Stimulated activated naive CD4-positive, alpha-beta T cell treated with Interleukin-2 at 50 U/mL for 16 hours (primary cell): Measurements from ENCODE around the gene SCRG1.

ENCODE experiments used
- DNase-seq: peaks from one replicate; lab custom pipeline; 2025; lab: John Stamatoyannopoulos, UW

Gene SCRG1

DNA sequence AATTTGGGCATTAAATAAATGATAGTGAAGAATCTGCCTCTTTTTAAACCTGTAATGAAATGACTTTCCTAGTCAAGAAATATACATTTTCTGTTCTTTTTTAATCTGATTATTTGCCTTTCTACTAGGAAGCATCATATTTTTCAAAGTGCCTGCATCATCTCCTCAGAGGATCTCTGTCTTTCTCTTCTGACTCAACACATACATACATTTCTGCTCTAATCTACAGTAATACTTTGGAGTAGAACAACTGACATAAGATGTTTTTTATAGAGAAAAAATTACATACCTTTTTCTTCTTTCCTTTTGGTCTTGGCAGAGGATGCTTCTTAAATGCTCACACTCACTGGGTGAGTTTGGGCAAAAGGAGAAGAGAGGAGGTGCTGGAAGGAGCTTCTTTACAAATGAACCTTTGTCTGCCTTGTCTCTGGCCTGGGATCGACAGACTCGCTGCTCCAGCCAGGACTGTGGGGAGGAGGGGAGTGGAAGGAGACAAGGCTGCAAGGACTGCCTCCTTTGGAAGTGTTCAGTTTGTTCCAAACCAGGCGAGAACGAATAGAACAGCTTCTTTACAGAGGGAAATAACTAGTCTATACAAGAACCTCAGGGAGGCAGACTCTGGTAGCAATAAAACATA, at the start of gene SCRG1:
Gene SCRG1, minus strand, starts transcription at position 338 of the 637 bp plus-strand sequence. CDS start 7,702 bp downstream, outside the sequence.
- no peak for DNase-seq

DNA sequence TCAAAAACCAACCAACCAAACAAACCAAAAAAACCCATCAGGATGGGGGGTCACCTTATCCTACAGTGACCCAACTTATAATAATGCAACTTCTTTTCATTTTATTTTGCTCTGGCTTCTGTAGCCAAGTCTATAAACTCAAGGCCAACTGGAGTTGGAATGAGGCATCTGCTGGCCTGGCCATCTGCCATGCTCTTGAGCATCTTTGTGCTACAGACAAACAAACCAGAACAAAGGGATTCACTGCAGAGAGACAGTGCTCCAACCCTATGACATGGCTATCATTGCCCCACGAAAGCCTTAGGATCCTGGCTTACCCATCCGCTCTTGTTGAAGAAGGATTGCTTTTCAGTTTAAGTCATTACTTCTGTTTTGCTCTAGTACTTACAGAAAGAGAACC, 49.2 kb upstream of the SCRG1 start:
- DNase-seq: no peak

DNA sequence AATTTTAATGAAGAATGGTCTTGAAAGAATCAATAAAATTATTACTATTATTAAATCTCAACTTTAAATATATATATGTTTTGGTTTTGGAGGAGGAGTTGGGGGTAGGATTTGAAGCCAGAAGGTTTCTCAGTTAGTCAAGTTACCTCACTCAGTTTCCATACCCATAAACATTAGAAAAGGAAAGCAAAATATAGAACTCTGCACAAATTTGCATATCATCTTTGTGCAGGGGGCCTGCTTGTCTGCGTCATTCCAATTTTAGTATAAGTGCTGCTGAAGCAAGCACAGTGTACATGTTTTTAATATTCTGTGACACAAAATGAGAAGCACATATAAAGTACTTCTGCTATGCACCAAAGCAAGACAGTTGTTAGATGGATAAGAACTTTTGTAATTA, 47.5 kb upstream of the SCRG1 start:
- no peak for DNase-seq

DNA sequence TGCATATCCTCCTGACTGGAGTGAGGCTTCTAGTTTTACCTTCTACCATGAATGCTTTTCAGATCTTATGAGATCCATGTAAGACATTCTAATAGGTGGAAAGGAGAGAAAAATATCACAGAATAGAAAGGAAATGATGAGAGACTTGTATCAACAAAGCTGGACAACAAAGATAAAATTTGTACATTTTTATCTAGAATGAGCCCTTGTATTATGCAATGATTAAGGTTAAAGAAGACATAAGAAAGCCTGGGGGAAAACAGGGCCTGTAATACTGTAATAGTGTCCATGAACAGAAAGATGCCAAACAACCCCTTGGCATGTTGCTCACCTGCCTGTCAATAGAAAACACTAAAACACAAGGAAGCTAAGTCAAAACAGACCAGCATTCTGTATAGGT, 44.2 kb upstream of the SCRG1 start:
- DNase-seq: no peak

DNA sequence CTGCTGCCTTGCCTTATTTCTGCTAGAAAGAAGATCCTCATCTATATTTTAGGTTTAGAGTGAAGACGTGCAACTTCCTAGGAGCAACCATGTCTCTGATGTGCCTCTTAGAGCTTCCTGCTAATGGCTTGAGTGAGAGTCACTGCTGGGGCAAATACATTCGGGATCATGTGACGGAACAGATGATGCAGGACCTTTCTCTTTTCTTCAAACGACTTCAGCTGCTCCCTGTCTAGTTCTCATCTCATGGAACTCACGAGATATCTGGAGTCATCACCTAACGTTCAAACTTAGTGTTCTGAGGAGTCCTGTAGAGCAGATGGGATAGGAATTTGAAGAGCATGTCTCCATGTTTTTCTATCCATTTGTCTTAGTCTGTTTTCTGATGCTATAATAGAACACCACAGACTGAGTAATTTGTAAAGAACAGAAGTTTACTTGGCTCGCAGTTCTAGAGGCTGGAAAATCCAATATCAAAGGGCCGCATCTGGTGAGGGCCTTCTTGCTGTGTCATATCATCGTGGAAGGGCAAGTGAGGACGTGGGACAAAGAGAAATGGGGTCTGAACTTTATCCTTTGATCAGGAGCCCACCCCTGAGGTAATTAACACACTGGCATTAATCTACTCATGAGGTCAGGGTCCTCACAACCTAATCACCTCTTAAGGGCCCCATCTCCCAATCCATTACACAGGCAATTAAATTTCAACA, 43.5 kb upstream of the SCRG1 start:
- DNase-seq: no peak

DNA sequence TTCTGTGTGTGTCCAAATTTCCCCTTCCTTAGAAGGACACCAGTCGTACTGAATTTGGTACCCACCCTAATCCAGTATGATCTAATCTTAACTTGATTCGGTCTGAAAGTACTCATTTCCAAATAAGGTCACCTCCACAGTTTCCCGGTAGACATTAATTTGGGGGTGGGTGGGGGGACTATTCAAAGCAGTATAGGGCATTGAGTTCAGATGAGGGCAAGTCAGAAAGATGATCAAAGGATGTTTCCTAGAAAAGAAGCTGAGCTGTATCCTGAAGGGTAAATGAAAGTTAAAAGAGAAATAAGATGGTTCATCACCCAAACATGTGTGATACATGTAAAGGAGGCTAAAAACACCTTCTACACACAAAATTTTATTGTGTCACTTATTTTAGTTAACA, 42.0 kb upstream of the SCRG1 start:
- no peak for DNase-seq

DNA sequence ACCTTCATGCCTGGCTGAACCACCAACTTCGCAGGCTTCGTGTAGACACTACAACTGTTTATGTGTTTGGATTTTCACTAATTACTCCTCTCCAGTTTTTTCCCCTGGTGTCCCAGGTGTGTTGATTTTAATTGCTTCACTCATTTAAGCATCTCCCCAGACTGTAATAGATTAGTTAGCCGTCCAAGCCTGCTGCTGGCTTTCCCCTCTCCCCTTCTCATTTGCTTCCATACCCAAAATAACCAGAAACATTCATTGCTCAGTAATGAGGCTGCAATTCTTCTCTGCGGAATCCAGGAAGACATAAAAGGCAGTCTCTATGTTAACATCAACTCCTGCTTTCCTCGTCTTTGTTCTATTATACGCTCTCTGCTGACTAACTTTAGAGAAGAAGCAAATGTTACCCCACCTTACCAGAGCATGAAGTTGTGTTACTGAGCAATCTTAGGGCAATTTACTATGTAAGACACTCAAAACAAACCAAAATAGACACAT, 37.9 kb upstream of the SCRG1 start:
- DNase-seq: no peak

DNA sequence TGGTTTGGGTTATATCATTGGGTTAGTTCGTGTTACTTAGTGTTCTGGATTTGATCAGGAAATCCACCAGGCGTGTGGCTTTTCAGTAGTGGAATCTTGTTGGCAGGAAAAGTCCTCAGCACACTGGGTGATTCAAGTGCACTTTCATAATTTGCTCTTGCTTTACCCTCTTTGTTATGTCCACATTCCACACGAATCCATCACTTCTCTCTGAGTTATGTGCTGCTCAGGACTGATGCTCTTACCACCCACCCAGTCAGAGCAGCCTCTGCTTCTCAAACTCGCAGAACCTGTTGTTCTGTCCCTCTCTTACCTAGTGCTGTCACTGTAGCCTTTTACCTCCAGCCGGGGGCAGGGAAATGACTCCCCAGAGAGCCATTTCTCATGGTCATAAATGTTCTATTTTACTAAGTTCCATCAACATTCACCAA, 37.2 kb upstream of the SCRG1 start:
- no peak for DNase-seq

DNA sequence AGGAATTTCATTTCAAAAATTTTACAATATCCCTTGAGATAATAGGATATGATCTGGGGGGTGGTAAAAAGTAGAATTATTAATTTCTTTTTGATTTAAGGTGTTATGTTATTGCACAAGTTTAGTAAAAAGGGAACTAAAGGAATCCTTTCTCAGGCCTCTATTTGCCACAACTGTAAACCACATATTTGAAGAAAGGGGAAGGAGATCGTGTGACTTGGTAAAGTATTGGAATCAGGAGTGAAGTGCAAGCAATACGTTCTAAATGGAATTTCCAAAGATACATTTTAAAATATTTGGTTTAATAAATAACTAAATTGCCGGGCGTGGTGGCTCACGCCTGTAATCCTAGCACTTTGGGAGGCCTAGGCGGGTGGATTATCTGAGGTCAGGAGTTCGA, 35.3 kb upstream of the SCRG1 start:
- no peak for DNase-seq

DNA sequence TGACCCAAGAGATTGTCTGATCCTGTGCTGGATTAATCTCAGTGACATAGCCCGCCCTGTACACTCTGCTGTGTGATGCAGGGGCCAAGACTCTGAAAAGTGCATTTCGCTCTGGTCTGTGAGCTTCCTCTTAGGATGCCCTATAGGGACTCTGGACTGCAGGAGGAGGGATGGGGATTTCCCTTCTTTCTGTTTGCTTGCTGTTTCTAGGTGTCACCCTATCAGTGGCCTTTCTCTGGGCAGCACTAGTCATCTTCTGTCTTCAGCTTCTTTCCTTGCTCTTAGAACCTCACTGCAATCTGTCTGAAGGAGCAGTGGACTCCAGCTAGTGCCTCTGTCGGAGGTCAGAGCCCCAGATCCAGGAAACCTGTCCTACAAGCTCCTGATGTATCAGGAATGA, 34.5 kb upstream of the SCRG1 start:
- DNase-seq: no peak

DNA sequence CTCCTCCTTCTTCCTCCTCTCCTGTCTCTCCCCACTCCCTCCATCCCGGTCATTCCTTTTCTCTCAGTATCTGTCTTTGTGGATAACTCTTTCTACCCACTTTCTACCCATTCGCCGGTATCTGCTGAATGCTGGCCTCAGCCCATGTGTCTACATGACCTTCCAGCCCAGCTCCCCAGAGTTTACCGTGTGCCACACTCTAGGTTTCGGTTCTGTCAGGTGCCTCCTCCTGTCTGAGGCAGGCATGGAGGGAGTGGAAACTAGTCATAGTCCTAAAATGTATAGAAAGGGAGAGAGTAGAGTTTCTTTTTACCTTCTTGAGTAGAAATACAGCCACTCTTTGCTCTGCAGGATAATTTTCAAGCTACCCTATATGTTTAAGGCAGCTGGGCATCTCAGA, 33.5 kb upstream of the SCRG1 start:
- no peak for DNase-seq

DNA sequence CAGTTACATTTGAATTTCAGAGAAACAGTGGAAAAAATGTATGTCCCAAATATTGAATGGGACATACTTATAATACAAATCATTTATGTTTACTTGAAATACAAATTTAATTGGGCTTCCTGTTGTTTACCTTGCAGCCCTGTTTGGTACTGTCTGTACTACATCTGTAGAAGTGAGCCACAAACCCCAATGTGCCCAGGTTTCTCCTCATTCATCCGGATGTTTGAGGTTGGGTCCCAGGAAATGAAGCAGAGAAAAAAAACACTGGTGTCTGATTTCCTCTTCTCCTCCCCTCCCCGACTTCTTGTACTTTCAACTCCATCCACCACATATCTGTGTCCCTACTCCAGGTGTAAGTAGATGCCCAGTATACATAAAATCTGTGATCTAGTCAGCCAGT, 27.1 kb upstream of the SCRG1 start:
- no peak for DNase-seq

DNA sequence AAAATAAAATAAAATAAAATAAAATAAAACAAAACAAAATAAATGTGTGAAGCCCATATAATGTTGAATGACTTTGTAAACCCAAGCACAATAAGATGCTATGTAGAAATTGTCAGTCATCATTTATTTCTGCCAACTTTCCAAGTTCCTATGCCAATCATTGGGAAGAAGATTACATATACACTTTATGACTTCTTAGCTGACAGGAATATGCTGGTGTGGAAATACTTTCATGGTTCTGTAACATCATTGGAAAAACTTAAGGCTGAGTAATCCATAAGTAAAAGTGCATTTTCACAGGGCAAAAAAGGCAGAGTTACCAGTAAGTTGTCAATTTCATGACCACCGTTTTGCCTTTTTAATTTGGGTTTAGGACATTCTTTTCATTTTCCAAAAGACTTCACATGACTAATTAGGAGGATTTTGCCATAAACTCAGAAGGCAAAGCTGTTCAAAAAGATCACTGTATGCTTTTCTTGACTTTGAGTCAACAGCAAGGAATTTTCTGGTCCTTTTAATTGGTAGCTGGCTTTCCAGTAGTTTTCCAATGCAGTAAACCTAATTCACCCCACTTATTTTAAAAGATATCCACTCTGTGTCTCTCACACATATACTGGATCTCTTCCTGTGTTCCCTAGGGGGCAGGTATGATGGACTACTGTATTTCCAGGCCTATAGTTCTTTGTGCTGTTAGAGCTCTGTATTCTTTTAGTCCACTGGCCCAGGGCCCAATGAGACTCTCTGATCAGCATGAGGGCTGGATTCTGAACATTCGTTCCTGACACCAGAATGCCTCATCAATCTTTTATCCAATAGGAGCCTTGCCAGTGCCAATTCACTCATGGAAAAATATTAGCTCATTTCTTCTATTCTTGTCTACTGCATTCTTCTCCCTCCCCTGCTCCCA, 26.2 kb upstream of the SCRG1 start:
- no peak for DNase-seq

DNA sequence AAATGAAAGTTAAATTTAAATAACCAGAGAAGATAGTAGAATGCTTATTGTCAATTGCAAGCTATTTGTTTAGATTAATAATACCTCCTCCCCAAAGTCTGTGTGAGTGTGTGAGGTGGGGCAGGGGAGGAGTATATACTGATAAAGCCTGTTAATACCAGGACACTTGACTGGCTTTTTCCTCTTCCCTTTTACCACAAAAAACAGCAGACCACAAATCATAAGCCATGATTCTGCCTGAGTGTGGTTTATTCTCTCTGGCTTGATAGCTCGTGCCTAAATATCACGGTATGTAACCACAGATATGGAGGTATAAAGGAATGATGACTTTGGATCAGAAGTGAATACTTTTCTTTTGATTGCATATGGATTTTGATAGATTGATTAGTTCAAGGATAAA, 21.9 kb upstream of the SCRG1 start:
- DNase-seq: no peak

DNA sequence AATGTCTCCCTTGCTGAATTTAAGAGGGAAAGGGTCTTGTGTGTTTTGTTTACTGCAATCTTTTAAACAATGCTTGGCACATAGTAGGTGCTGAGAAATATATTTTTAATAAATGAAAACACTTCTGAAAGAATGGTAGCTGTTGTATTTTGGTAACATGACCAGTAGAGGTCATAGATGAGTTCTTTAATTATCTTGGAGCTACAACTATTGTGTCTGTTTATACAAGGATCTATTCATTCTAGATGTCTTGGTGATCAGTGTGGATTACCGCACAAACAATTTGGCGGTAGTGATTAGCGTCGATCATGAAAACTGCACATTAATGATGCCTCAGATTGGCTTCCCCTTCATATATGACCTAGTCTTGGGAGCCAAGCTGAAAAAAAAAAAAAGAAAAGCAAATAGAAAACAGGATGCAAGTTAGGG, 21.4 kb upstream of the SCRG1 start:
- DNase-seq: no peak

DNA sequence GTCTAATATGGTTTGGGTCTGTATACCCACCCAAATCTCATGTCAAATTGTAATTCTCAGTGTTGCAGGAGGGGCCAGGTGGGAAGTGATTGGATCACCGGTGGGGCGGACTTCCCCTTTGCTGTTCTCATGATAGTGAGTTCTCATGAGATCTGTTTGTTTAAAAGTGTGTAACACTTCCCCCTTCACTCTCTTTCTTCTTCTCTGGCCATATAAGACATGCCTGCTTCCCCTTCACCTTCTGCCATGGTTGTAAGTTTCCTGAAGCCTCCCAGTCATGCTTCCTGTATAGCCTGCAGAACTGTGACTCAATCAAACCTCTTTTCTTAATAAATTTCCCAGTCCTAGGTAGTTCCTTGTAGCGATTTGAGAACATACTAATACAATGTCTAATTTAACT, 19.7 kb upstream of the SCRG1 start:
- no peak for DNase-seq

DNA sequence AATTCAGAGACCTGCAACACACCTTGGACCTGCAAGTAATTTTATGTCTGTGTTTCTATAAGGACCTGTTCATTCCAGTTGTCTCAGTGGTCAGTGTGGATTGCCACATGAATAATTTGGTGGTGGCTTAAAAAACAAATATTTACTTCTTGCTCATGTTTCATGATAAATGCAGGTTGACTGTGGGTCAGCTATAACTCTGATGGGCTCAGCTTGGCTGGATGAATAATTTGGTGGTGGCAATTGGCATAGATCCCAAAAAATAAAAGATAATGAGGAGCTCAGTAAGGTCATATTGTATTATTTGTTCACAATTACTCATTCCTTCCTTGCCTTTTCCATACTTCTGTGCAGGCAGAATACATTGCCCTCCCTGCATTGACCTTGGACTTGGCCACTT, 18.9 kb upstream of the SCRG1 start:
- no peak for DNase-seq

DNA sequence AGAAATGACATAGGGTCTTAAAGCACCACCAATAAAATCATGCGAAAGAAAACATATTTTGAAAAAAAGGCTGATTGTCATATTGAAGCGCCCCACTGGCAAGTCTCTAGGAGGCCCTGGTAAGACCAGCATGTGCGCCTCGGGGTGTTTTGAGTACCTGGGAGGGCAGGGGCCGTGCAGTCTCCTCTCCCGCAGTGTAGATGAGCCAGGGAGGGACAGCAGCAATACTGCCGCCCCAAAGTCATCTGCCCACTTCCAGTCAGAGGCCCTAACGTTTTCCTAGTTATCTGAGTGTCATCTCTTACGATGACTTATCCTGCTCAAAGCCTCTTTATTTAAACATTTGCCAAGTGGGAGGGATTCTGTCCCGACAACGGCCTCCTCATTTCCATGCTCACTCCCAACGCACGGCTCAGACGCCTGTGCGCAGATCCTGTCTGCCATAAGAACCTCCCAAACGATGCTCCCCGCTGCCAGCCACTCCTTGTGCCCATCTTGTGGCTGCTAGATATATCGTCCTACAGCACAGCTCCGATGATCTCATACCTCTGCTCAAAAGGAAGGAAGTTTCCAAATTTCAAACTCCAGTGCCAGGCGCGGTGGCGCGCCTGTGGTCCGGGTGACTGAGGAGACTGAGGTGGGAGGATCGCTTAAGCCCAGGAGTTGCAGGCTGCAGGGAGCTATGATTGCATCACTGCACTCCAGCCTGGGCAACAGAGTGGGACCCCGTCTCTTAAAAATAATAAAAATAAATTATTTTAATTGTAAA, 17.2 kb upstream of the SCRG1 start:
- no peak for DNase-seq

DNA sequence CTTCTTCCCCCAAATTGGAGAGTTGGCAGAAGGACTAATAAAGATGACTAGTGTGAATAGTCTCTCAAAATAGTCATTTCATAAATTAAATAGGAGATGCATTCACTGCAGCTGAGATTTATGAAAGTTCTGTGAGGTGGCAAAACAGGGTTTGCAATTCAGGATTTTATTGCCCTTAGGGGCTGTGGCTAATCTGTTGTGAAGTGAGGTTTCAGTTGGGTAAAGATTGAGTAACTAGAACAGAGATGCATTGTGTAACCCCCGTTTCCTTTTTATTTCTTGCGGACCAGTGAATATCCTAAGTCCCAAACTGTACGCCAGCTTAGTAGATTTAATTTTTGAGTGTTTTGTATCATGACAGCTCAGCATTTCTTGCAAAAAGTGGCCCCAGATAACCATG, 16.2 kb upstream of the SCRG1 start:
- no peak for DNase-seq

DNA sequence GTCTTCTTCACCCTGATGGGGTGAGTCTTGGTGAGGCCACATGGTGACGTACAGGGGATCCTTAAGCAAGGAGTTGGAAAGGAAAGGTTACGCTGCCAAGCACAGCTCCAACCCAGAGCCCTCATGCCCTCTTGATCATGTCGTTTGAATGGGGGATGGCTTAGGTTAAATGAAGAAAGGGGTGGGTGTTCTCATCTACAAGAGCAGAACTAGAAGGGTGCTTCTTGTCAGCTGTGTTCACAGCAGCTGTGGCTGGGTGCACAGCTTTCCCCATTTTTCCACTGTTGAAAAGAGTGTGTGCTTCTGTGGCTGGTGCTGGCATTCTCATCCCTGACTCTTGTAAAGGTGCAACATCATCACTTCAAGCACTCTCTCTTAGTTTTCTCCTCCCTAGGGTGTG, 15.5 kb upstream of the SCRG1 start:
- no peak for DNase-seq

DNA sequence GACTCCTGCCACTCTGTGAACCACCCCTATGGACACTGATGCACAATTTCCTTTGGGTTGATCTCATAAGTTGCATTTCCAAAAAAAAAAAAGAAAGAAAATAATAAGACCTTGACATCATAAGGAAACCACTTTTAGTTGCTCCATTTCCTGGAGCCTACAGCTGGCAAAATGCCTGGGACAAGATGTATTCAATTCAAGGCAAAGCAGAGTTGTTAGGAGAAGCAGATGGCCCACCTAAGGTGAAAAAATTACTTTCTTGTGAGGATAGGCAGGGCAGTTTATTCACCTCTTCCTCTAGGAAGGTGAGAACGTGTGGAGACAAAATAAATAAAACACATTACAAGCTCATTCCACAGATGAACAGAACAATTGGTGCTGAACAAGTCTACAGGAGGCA, 14.1 kb upstream of the SCRG1 start:
- no peak for DNase-seq

DNA sequence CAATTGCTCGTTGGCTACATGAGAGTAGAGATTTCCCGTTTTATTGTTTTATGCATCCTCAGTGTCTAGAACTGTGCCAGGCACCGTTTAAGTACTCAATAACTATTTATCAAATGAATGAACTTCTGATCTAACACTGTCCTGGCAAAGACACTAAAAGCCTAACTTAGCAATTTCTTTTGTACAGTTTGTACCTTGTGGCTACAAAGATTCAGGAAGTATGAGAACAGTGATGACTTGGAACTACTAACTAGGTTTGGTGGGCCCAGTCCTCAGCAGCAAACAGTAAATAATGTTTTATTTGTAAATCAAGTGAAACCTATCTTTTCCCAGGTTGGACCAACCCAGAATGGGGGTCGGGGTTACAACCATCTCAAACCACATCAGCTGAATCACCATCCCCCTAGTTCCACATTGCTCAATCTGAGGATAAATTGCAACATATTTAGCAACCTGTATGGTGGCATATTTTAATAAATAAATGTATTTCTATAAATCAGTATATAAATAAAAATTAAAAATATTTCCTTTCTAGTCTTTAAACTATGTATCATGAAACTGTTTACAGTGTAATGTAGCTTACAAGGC, 12.3 kb upstream of the SCRG1 start:
- no peak for DNase-seq
